Coronary artery (tissue), 2 donors: ENCODE results near the gene BIRC7.

Experiments
- DNase-seq: peaks from one replicate; pipeline ENCODE4 v3.0.0-alpha.2; 2017; ENCODE audit warnings: low spot score
- H3K27ac ChIP-seq, 2 donors: fragments of 200-600 bp; sonication (generic); one replicate each; pipeline ENCODE4 v1.5.1; 2016 to 2019
- H3K4me3 ChIP-seq: fragments of 200-600 bp; sonication (generic); 2 replicates; pipeline ENCODE4 v1.5.1; 2016; ENCODE audit warnings: mild to moderate bottlenecking, moderate library complexity
- TF ChIP-seq, protein P1 (sequence below): fragments of 200-600 bp; sonication (generic); IDR thresholded peaks from one replicate; pipeline ENCODE4 v1.5.1; 2019; ENCODE audit warnings: antibody characterized with exemption

BIRC7 gene

GRCh38 chr20:63216041-63216848 is 19.5 kb upstream of the BIRC7 start, which contains the start of gene YTHDF1:
Gene YTHDF1, minus strand, starts transcription at chr20:63216131. Its CDS starts 239 bp downstream, at chr20:63215892.
- DNase-seq = peak; percentile 96
- peak within 1 kb of the TSS; percentile 87 for H3K4me3 ChIP-seq
- H3K27ac ChIP-seq = peak within 1 kb of the TSS; percentile 77 to 84
- TF ChIP-seq, protein P1, sequence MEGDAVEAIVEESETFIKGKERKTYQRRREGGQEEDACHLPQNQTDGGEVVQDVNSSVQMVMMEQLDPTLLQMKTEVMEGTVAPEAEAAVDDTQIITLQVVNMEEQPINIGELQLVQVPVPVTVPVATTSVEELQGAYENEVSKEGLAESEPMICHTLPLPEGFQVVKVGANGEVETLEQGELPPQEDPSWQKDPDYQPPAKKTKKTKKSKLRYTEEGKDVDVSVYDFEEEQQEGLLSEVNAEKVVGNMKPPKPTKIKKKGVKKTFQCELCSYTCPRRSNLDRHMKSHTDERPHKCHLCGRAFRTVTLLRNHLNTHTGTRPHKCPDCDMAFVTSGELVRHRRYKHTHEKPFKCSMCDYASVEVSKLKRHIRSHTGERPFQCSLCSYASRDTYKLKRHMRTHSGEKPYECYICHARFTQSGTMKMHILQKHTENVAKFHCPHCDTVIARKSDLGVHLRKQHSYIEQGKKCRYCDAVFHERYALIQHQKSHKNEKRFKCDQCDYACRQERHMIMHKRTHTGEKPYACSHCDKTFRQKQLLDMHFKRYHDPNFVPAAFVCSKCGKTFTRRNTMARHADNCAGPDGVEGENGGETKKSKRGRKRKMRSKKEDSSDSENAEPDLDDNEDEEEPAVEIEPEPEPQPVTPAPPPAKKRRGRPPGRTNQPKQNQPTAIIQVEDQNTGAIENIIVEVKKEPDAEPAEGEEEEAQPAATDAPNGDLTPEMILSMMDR = no peak

- TF ChIP-seq, protein P1 = no peak
- Histone ChIP-seq H3K4me3 (peak overlapping the region; percentile 87), H3K27ac (peak overlapping the region; percentile 77 to 84)
- no peak for DNase-seq
These were observed 18.7 kb upstream of the BIRC7 start for GRCh38 chr20:63216849-63217471.

- DNase-seq = no peak
- TF ChIP-seq, protein P1 = no peak
- Histone ChIP-seq H3K4me3 (no peak overlapping the region), H3K27ac (no peak overlapping the region)
These were observed 18.0 kb upstream of the BIRC7 start for GRCh38 chr20:63217706-63218105.

DNA sequence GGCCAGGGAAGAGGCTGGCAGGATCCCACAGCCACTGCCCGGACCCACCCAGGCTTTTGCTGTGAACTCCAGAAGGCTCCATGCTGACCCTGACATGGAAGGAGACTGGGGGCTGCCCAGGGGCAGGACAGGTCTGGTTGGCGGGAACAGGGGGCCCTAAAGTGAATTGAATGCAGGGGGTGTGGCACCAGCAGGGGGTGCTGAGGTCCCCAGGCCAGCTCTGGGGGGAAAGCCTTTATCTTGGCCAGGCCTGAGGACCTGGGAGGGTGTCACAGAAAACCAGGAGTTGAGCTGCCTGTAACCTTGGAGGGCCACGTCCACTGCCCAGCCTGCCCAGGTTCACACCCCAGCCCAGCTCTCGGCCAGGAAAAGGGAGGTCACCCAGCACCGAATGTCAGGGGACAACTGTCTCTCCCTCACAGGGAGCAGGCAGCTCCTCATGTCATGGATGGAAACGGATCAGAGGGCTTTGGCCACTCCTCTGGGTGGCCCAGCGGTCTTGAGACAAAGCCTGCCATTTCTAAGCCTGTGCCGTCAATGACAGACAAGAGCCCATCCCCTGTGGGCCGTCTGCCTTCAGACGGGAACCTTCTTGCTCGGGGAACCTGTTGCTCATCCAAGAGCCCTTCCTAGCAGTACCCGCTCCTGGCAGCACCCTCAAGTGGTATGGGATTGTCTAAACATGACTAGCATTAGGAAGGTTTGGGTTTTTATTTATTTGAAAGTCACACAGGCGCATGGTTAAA is 16.8 kb upstream of the BIRC7 start:
- H3K4me3 ChIP-seq = no peak overlapping the region
- no peak overlapping the region for H3K27ac ChIP-seq
- TF ChIP-seq, protein P1 = no peak
- DNase-seq = no peak

DNA sequence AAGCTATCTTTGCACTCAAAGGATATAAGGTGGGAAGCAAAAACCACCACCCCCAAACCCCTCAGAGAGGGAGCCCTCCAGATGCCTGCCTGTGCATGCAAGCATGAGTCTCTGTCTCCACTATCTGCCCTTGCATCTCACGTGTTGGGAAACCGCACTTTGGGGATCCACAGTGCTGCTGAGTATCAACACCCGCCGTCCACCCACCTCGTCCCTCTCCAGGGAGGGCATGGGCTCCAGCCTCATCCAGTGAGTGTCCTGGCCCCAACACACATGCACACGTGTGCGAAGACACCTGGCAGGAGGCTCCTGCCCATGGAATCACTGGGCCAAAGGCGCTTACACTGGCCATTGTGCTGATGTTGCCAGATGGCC is 16.3 kb upstream of the BIRC7 start:
- no peak overlapping the region for H3K27ac ChIP-seq
- TF ChIP-seq, protein P1 = no peak
- no peak for DNase-seq
- no peak overlapping the region for H3K4me3 ChIP-seq

- DNase-seq = no peak
- Histone ChIP-seq H3K27ac (no peak overlapping the region), H3K4me3 (no peak overlapping the region)
- TF ChIP-seq, protein P1 = no peak
These were observed 15.7 kb upstream of the BIRC7 start for GRCh38 chr20:63219866-63220521.
